Activated T-helper 1 cell treated with anti-CD3 and anti-CD28 coated beads, Interleukin-12 subunit alpha, Interleukin-12 subunit beta, Interleukin-2, Interleukin-4 antibody, amounts not matched to agents 30 ng/mL and 10 ng/mL and 1 ng/mL, durations not matched to agents 14 hours and 24 hours and 36 hours (primary cell): ENCODE measurements around the gene TPM1. TPM values are rescaled to one million over a fixed set of nuclear protein-coding genes. Genes with fewer than 3 reads are reported as not detected.

Source experiments
- DNase-seq: peaks from one replicate; pipeline ENCODE4 v3.0.0; 2021; ENCODE audit warnings: low spot score
- H3K27ac Mint-ChIP-seq: one replicate; pipeline ENCODE4 v1.8.0; 2021; ENCODE audit warnings: mild to moderate bottlenecking, mixed read lengths
- H3K27me3 Mint-ChIP-seq: one replicate; pipeline ENCODE4 v1.8.0; 2022; ENCODE audit warnings: mild to moderate bottlenecking, moderate library complexity, mixed read lengths; ENCODE audit not compliant: insufficient read depth
- H3K36me3 Mint-ChIP-seq: one replicate; pipeline ENCODE4 v1.8.0; 2021; ENCODE audit warnings: low read depth, mixed read lengths
- H3K4me1 Mint-ChIP-seq: one replicate; pipeline ENCODE4 v1.8.0; 2021; ENCODE audit warnings: low read depth, mixed read lengths
- H3K4me3 Mint-ChIP-seq: one replicate; pipeline ENCODE4 v1.8.0; 2021; ENCODE audit warnings: mild to moderate bottlenecking, moderate library complexity, mixed read lengths
- H3K9me3 Mint-ChIP-seq: one replicate; pipeline ENCODE4 v1.8.0; 2021; ENCODE audit warnings: mixed read lengths
- intact Hi-C: fragments of 100-400 bp; cut with micrococcal nuclease; formaldehyde crosslinking; loops from one replicate; pipeline ENCODE4 v1.15.1; 2024
- total RNA-seq: library from RNA; stranded (reverse); gene quantifications from 2 replicates; pipeline ENCODE4 v1.2.3, GENCODE V29; 2022

Gene TPM1
- total RNA-seq, 1 donor from 2014 or later, result 9.3 TPM

DNA sequence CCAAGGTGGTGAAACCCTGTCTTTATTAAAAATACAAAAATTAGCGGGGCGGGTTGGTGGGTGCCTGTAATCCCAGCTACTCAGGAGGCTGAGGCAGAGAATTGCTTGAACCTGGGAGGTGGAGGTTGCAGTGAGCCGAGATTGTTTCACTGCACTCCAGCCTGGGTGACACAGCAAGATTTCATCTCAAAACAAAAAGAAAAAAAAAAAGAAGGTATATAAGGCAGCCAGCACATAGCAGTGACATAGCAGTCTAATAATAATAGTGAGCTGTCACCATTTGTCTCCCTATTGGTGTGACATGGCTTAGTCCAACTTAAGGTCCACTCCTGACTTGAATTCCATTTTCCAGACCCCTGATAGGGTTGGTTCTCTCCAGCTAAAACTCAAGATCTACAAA lies 70.3 kb downstream of the TPM1 start:
- no peaks in the 10 kb centered on the region for H3K4me1 Mint-ChIP-seq
- no peak for DNase-seq
- H3K36me3 Mint-ChIP-seq, result no peaks in the 10 kb centered on the region
- no peaks in the 10 kb centered on the region for H3K9me3 Mint-ChIP-seq
- intact Hi-C loops, result no loop called here
- no peak overlapping the region for H3K4me3 Mint-ChIP-seq
- peaks cover 14% of the 10 kb centered on the region for H3K27me3 Mint-ChIP-seq
- no peak overlapping the region for H3K27ac Mint-ChIP-seq

GRCh38 chr15:63114465-63114864 lies 71.9 kb downstream of the TPM1 start:
- H3K27ac Mint-ChIP-seq, result no peak overlapping the region
- no peak for DNase-seq
- no peaks in the 10 kb centered on the region for H3K4me1 Mint-ChIP-seq
- H3K36me3 Mint-ChIP-seq, result peaks cover 3% of the 10 kb centered on the region
- intact Hi-C loops, result no loop called here
- H3K27me3 Mint-ChIP-seq, result peaks cover 6% of the 10 kb centered on the region
- no peak overlapping the region for H3K4me3 Mint-ChIP-seq
- peaks cover 4% of the 10 kb centered on the region for H3K9me3 Mint-ChIP-seq

Other genes with a start within 250 kb of the TPM1 start
- gene LACTB, start 79.1 kb downstream of the TPM1 start, total RNA-seq, result 13.7 and 15.1 TPM in 2 replicates
- gene RPS27L, start 114.7 kb downstream of the TPM1 start, total RNA-seq, result 163 and 164 TPM in 2 replicates
- gene RAB8B, start 146.9 kb downstream of the TPM1 start, total RNA-seq, result 135 and 149 TPM in 2 replicates
- gene APH1B, start 234.9 kb downstream of the TPM1 start, total RNA-seq, result 4.1 and 6.2 TPM in 2 replicates